HG03469 (cell line): ENCODE data around the gene BBOF1.
A peak's percentile ranks its signal among the peaks of the same experiment; 100 is the strongest.
"Not testable (repeated sequence)": the region's sequence is repeated elsewhere in the genome, so short reads cannot be mapped to it uniquely, and the experiment has no call there.

Experiments
- ATAC-seq: cut with Tn5 transposase; IDR thresholded peaks from one replicate; pipeline ENCODE4 v1.9.1; 2021; ENCODE audit warnings: mild to moderate bottlenecking, moderate library complexity, moderate number of reproducible peaks; ENCODE audit not compliant: unreplicated experiment

BBOF1 gene

GRCh38 chr14:74084277-74085046 is 65.3 kb downstream of the BBOF1 start, which contains the start of the genes ALDH6A1 and LIN52:
Gene ALDH6A1, minus strand, starts transcription at chr14:74084453. Its CDS starts 59 bp downstream, at chr14:74084394.
Gene LIN52, plus strand, starts transcription at chr14:74084956. Its CDS starts 19 bp downstream, at chr14:74084975.
- ATAC-seq = peak; percentile 83

GRCh38 chr14:74085047-74085637 is 66.0 kb downstream of the BBOF1 start:
- ATAC-seq = no peak

- ATAC-seq = no peak
Measured at GRCh38 chr14:74085828-74086227, 66.7 kb downstream of the BBOF1 start.

- ATAC-seq = no peak
Measured at GRCh38 chr14:74089251-74090020, 70.3 kb downstream of the BBOF1 start.

GRCh38 chr14:74105381-74105780 is 86.2 kb downstream of the BBOF1 start:
- no peak for ATAC-seq

- no peak for ATAC-seq
Measured at GRCh38 chr14:74109369-74109768, 90.2 kb downstream of the BBOF1 start.

- ATAC-seq = not testable (repeated sequence)
Measured at GRCh38 chr14:74111395-74112216, 92.5 kb downstream of the BBOF1 start.
